ENCODE measurements around the gene DST. TPM values are rescaled to one million over a fixed set of nuclear protein-coding genes. Genes with fewer than 3 reads are reported as not detected.

Gene DST
- total and polyA plus RNA-seq, 2 donors (not counting 1 experiment from before 2014, with no cell fraction given): 1.5 to 1.9 TPM

DNA sequence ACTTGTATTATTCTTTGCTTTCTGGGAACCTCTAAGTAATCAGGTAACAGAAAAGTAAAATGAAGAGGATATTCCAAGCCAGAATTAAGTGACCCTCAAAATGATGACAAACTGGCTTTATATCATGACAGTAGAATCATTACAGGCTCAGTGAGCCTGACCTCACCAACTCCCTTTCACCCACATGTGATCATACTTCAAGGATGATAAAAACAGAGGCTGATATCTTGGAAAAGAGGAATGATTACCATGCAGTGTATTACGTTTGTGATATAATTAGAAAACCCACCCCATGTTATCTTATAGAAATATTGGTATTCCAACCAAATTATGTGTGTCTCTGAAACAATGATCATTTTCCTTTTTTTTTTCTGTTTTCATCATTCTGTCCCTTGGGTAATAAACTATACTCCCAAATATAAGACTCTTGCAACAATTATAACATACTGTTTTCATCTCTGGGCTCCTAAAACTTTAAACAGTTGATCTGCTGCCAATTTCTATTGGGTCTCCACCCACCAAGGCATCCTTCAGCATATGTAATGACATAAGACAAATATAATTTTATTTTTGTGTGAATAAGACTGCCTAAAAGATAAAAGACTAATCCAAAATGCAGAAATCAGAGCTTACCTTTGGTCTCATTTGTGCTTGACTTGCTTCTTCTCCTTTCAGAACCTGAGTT is 115.7 kb downstream of the DST start:
- POLR2A ChIA-PET: no interaction called here
- H3K4me3 Mint-ChIP-seq: no peak overlapping the region
- CTCF ChIA-PET: interaction anchor here (1.1 kb wide), 1 partner anchor 16 kb away, joined by 3 read pairs; no protein-coding TSS in a partner anchor

More for the DNA sequence above, 115.7 kb downstream of the DST start:
- H3K27ac ChIP-seq (ENCODE audit: low read length in 2 of 2): no peak overlapping the region
- no peaks in the 10 kb centered on the region for H3K9me3 ChIP-seq (ENCODE audit: control extremely low read depth in 1 of 3, control insufficient read depth in 2 of 3, insufficient read depth in 1 of 3, low read length in 2 of 3)
- Mint-ChIP-seq H3K4me1 (no peaks in the 10 kb centered on the region), H3K27me3 (no peaks in the 10 kb centered on the region), H3K9me3 (ENCODE audit: insufficient read depth) (no peaks in the 10 kb centered on the region), H3K27ac (no peak overlapping the region)
- H3K4me2 ChIP-seq (replicated peaks; ENCODE audit: low read depth, low read length, poor library complexity, severe bottlenecking): no peak overlapping the region
- H3K36me3 ChIP-seq (replicated peaks in 1 of 2; ENCODE audit: control extremely low read depth in 1 of 2, control insufficient read depth in 1 of 2, extremely low read depth in 1 of 2, insufficient read depth in 2 of 2, low read length in 1 of 2): no peaks in the 10 kb centered on the region
- H3K9ac ChIP-seq (ENCODE audit: low read length): no peak overlapping the region
- no peak for TF ChIP-seq EZH2 (IDR thresholded peaks at IDR 0.05; ENCODE audit: borderline replicate concordance, insufficient read depth, low read depth, low read length, poor library complexity, severe bottlenecking)
- TF ChIP-seq, protein P1, sequence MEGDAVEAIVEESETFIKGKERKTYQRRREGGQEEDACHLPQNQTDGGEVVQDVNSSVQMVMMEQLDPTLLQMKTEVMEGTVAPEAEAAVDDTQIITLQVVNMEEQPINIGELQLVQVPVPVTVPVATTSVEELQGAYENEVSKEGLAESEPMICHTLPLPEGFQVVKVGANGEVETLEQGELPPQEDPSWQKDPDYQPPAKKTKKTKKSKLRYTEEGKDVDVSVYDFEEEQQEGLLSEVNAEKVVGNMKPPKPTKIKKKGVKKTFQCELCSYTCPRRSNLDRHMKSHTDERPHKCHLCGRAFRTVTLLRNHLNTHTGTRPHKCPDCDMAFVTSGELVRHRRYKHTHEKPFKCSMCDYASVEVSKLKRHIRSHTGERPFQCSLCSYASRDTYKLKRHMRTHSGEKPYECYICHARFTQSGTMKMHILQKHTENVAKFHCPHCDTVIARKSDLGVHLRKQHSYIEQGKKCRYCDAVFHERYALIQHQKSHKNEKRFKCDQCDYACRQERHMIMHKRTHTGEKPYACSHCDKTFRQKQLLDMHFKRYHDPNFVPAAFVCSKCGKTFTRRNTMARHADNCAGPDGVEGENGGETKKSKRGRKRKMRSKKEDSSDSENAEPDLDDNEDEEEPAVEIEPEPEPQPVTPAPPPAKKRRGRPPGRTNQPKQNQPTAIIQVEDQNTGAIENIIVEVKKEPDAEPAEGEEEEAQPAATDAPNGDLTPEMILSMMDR (IDR thresholded peaks at IDR 0.05): no peak
- no peaks in the 10 kb centered on the region for H3K4me1 ChIP-seq (ENCODE audit: control insufficient read depth in 2 of 2, insufficient read depth in 2 of 2, low read length in 2 of 2)
- H3K79me2 ChIP-seq (ENCODE audit: control insufficient read depth, insufficient read depth, low read length): no peaks in the 10 kb centered on the region
- no peaks in the 10 kb centered on the region for H3K27me3 ChIP-seq (replicated peaks in 1 of 4; ENCODE audit: control extremely low read depth in 1 of 4, control insufficient read depth in 3 of 4, insufficient read depth in 4 of 4, low read length in 3 of 4)
- H2AFZ ChIP-seq (ENCODE audit: insufficient read depth, low read depth, low read length, poor library complexity, severe bottlenecking): no peak overlapping the region
- no peaks in the 10 kb centered on the region for H4K20me1 ChIP-seq (ENCODE audit: control insufficient read depth, insufficient read depth, low read length, poor library complexity, severe bottlenecking)
- WGBS (ENCODE audit: insufficient coverage): no CpG with 5 or more reads among the region's 1 CpG
- intact Hi-C loops (cut with micrococcal nuclease): no loop called here
- DNase-seq: no peak
- H3K4me3 ChIP-seq (ENCODE audit: control extremely low read depth in 1 of 5, extremely low read depth in 1 of 5, insufficient read depth in 1 of 5, low read depth in 2 of 5, low read length in 4 of 5): no peak overlapping the region
- ATAC-seq (ENCODE audit: low read depth): no peak

Measured in B cell (primary cell).